ENCODE results near the gene DZANK1. TPM values are rescaled to one million over a fixed set of nuclear protein-coding genes. Genes with fewer than 3 reads are reported as not detected.

The DZANK1 gene
- total and polyA plus RNA-seq, 9 of the 15 experiments (the other 6 are each of a cell fraction or from before 2014, with no cell fraction given), result 0.04 to 0.18 (median 0.11) TPM; not detected in 2

GRCh38 chr20:18361678-18362077 is 105.2 kb downstream of the DZANK1 start (continued):
- no peak for TF ChIP-seq JUN (IDR thresholded peaks at IDR 0.05; ENCODE audit: borderline replicate concordance, low read depth, low read length)
- TF ChIP-seq JUN (CRISPR knock-in tag; IDR thresholded peaks at IDR 0.05; ENCODE audit: borderline replicate concordance), result no peak
- no peak for TF ChIP-seq ILF3 (IDR thresholded peaks at IDR 0.05; ENCODE audit: borderline replicate concordance)
- TF ChIP-seq ZNF184 (CRISPR knock-in tag; IDR thresholded peaks at IDR 0.05), result no peak
- no peak for TF ChIP-seq ELF4 (CRISPR knock-in tag; IDR thresholded peaks at IDR 0.05)

GRCh38 chr20:18360635-18361034 is 106.2 kb downstream of the DZANK1 start:
- ChIA-PET POLR2A (no interaction called here), CTCF (ENCODE audit: low intra/inter-chr PET ratio) (no interaction called here)
- no peaks in the 10 kb centered on the region for H3K9me3 ChIP-seq (replicated peaks; ENCODE audit: control insufficient read depth, insufficient read depth, low read depth, low read length)
- H3K36me3 ChIP-seq (ENCODE audit: control insufficient read depth, insufficient read depth, low read length), result no peaks in the 10 kb centered on the region
- no peaks in the 10 kb centered on the region; a peak in 1 of 5 replicates for H3K27me3 ChIP-seq (ENCODE audit: control insufficient read depth in 2 of 2, insufficient read depth in 2 of 2, low read length in 2 of 2)
- no peaks in the 10 kb centered on the region for H4K20me1 ChIP-seq (replicated peaks; ENCODE audit: control insufficient read depth, insufficient read depth, low read length)
- H3K9me1 ChIP-seq (ENCODE audit: control insufficient read depth, insufficient read depth, low read length), result no peaks in the 10 kb centered on the region
- no peaks in the 10 kb centered on the region for H3K79me2 ChIP-seq (ENCODE audit: control insufficient read depth, insufficient read depth, low read length)
- H3K9ac ChIP-seq (ENCODE audit: insufficient read depth in 1 of 2, low read depth in 2 of 2, low read length in 2 of 2), result no peak overlapping the region
- ATAC-seq (no peak), DNase-seq (ENCODE audit: extremely low read depth in 1 of 4, low spot score in 3 of 4) (no peak), FAIRE-seq (no peak)
- intact Hi-C loops (cut with micrococcal nuclease), result no loop called here
- H3K27ac ChIP-seq (ENCODE audit: extremely low read depth, low read depth, low read length), result no peak overlapping the region
- H3K4me2 ChIP-seq (ENCODE audit: insufficient read depth, low read length), result no peak overlapping the region
- no peak overlapping the region for H2AFZ ChIP-seq (ENCODE audit: low read depth, low read length)
- no peaks in the 10 kb centered on the region for H3K4me1 ChIP-seq (replicated peaks in 1 of 2; ENCODE audit: control insufficient read depth in 2 of 2, insufficient read depth in 2 of 2, low read length in 2 of 2)
- no peak overlapping the region for H3K4me3 ChIP-seq
- in situ Hi-C loops (cut with MboI), result no loop called here
- BruUV-seq (replicated peaks), result no TSS peak
- WGBS (ENCODE audit: insufficient coverage, low coverage, missing lambda C conversion rate), result 0% methylated on average over 1 of the region's 1 CpG
- no peak for TF ChIP-seq SRSF3 (IDR thresholded peaks at IDR 0.05; ENCODE audit: insufficient read depth, low read length)
- TF ChIP-seq ZNF280A (IDR thresholded peaks at IDR 0.05; ENCODE audit: low read depth, partially characterized antibody), result no peak
- no peak for TF ChIP-seq ZNF174 (CRISPR knock-in tag; IDR thresholded peaks at IDR 0.05)
- no peak for TF ChIP-seq ATF6 (CRISPR knock-in tag; IDR thresholded peaks at IDR 0.05)
- no peak for TF ChIP-seq XRCC4 (IDR thresholded peaks at IDR 0.05; ENCODE audit: extremely low read depth, insufficient read depth, insufficient read length)
- no peak for TF ChIP-seq ZNF561 (CRISPR knock-in tag; conservative IDR thresholded peaks at IDR 0.05)
- no peak for TF ChIP-seq SLC30A9 (CRISPR knock-in tag; IDR thresholded peaks at IDR 0.05)
- no peak for TF ChIP-seq HMG20A (CRISPR knock-in tag; conservative IDR thresholded peaks at IDR 0.05)
- no peak for TF ChIP-seq FUS (optimal IDR thresholded peaks at IDR 0.05; ENCODE audit: low read depth, low read length)
- TF ChIP-seq FOXP1 (CRISPR knock-in tag; IDR thresholded peaks at IDR 0.05), result no peak
- TF ChIP-seq SRSF1 (IDR thresholded peaks at IDR 0.05; ENCODE audit: low read depth, low read length), result no peak
- TF ChIP-seq MXI1 (IDR thresholded peaks at IDR 0.05; ENCODE audit: low read depth, low read length), result no peak
- TF ChIP-seq ZNF699 (CRISPR knock-in tag; IDR thresholded peaks at IDR 0.05; ENCODE audit: insufficient replicate concordance), result no peak
- no peak for TF ChIP-seq PCBP2 (IDR thresholded peaks at IDR 0.05; ENCODE audit: low read depth, low read length, poor library complexity, severe bottlenecking)
- no peak for TF ChIP-seq NONO (IDR thresholded peaks at IDR 0.05; ENCODE audit: low read depth in 2 of 2, low read length in 1 of 2)
